Ovary (tissue), 3 donors: ENCODE measurements around the gene ADAM11.

Source experiments
- EP300 ChIP-seq: sonication (generic); formaldehyde crosslinking; IDR thresholded peaks from one replicate; pipeline ENCODE4 v1.6.1; 2017; ENCODE audit warnings: antibody characterized with exemption
- POLR2A ChIP-seq: fragments of 450-650 bp; IDR thresholded peaks from one replicate; pipeline ENCODE4 v1.6.1; 2017; ENCODE audit warnings: antibody characterized with exemption, mild to moderate bottlenecking, moderate library complexity
- TF ChIP-seq, protein P1 (sequence below), 3 donors: fragments of 450-650 bp in 2 of 3; fragments of 200-600 bp in 1 of 3; IDR thresholded peaks; one replicate each; pipeline versions ENCODE4 v1.5.1 to v1.8.0; 2016 to 2022; ENCODE audit warnings: antibody characterized with exemption in 3 of 3, mild to moderate bottlenecking in 1 of 3
- donor health status: DM: no; HTN: no; CAD: no.

DNA sequence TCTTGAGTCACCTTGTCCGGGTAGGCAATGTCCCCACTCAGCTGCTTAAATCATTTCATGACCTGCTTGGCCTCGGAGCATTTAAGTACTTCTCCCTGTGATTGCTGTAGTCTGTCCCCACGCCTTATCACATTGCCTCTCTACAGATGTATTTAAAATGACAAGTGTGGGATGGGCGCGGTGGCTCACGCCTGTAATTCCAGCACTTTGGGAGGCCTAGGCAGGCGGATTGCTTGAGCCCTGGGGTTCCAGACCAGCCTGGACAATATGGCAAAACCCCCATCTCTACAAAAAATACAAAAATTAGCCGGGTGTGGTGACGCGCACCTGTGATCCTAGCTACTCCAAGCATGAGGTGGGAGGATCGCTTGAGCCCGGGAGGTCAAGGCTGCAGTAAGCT, 72.6 kb downstream of the ADAM11 start:
- TF ChIP-seq, protein P1, sequence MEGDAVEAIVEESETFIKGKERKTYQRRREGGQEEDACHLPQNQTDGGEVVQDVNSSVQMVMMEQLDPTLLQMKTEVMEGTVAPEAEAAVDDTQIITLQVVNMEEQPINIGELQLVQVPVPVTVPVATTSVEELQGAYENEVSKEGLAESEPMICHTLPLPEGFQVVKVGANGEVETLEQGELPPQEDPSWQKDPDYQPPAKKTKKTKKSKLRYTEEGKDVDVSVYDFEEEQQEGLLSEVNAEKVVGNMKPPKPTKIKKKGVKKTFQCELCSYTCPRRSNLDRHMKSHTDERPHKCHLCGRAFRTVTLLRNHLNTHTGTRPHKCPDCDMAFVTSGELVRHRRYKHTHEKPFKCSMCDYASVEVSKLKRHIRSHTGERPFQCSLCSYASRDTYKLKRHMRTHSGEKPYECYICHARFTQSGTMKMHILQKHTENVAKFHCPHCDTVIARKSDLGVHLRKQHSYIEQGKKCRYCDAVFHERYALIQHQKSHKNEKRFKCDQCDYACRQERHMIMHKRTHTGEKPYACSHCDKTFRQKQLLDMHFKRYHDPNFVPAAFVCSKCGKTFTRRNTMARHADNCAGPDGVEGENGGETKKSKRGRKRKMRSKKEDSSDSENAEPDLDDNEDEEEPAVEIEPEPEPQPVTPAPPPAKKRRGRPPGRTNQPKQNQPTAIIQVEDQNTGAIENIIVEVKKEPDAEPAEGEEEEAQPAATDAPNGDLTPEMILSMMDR (IDR thresholded peaks at IDR 0.05): no peak
- TF ChIP-seq EP300: no peak
- TF ChIP-seq POLR2A: no peak
